GM04504 (cell line): Measurements from ENCODE around the gene C2orf42.
A peak's percentile ranks its signal among the peaks of the same experiment; 100 is the strongest.
"Not testable (repeated sequence)": the region's sequence is repeated elsewhere in the genome, so short reads cannot be mapped to it uniquely, and the experiment has no call there.

Source experiments
- DNase-seq: peaks from one replicate; pipeline ENCODE4 v3.0.0-alpha.2; 2012; ENCODE audit warnings: low read depth

Gene C2orf42

GRCh38 chr2:70131344-70132143, 59.3 kb downstream of the C2orf42 start:
- not testable (repeated sequence) for DNase-seq

- no peak for DNase-seq
These were observed 62.8 kb downstream of the C2orf42 start for GRCh38 chr2:70128005-70128404.

- DNase-seq, result no peak
These were observed 64.4 kb downstream of the C2orf42 start for GRCh38 chr2:70126413-70126812.

- DNase-seq, result no peak
These were observed 65.3 kb downstream of the C2orf42 start for GRCh38 chr2:70125498-70125898.

- DNase-seq, result no peak
These were observed 65.8 kb downstream of the C2orf42 start for GRCh38 chr2:70124983-70125480.

- no peak for DNase-seq
These were observed 67.0 kb downstream of the C2orf42 start for GRCh38 chr2:70123829-70124116.

- peak; percentile 59 for DNase-seq
These were observed 67.6 kb downstream of the C2orf42 start for GRCh38 chr2:70123051-70123828.

- DNase-seq, result no peak
These were observed 68.3 kb downstream of the C2orf42 start for GRCh38 chr2:70122470-70122869.

- DNase-seq, result no peak
These were observed 69.0 kb downstream of the C2orf42 start for GRCh38 chr2:70121627-70122372.

GRCh38 chr2:70118798-70119454, 71.9 kb downstream of the C2orf42 start:
- DNase-seq, result no peak

- DNase-seq, result no peak
These were observed 73.8 kb downstream of the C2orf42 start for GRCh38 chr2:70116936-70117552.

GRCh38 chr2:70115646-70116442, 75.0 kb downstream of the C2orf42 start:
- no peak for DNase-seq

- DNase-seq, result no peak
These were observed 77.3 kb downstream of the C2orf42 start for GRCh38 chr2:70113359-70114070.

- no peak for DNase-seq
These were observed 78.8 kb downstream of the C2orf42 start for GRCh38 chr2:70111752-70112591.

GRCh38 chr2:70110397-70110796, 80.4 kb downstream of the C2orf42 start:
- DNase-seq, result not testable (repeated sequence)

GRCh38 chr2:70106138-70106537, 84.7 kb downstream of the C2orf42 start:
- DNase-seq, result not testable (repeated sequence)

GRCh38 chr2:70104231-70105111, 86.3 kb downstream of the C2orf42 start:
- DNase-seq, result no peak

GRCh38 chr2:70103531-70104061, 87.2 kb downstream of the C2orf42 start:
- DNase-seq, result no peak
